Mucosa of descending colon (tissue), 3 donors: ENCODE results near the gene CLK3. TPM values are rescaled to one million over a fixed set of nuclear protein-coding genes. Genes with fewer than 3 reads are reported as not detected.

Source experiments
- ATAC-seq: fragments of 200-7000 bp; cut with Tn5 transposase; one replicate; pipeline ENCODE4 v1.9.1; 2020; ENCODE audit warnings: mild to moderate bottlenecking, moderate library complexity
- DNase-seq, 3 donors: peaks; one replicate each; pipeline ENCODE4 v3.0.0-alpha.2; 2020
- H3K36me3 ChIP-seq: fragments of 200-600 bp; one replicate; pipeline ENCODE4 v1.8.0; 2021; ENCODE audit warnings: low read depth, mild to moderate bottlenecking
- H3K4me1 ChIP-seq: fragments of 200-600 bp; one replicate; pipeline ENCODE4 v1.8.0; 2021; ENCODE audit warnings: low read depth, mild to moderate bottlenecking
- H3K4me3 ChIP-seq: fragments of 200-600 bp; one replicate; pipeline ENCODE4 v1.8.0; 2021; ENCODE audit warnings: mild to moderate bottlenecking
- H3K9me3 ChIP-seq: fragments of 200-600 bp; one replicate; pipeline ENCODE4 v1.8.0; 2021; ENCODE audit warnings: mild to moderate bottlenecking
- CTCF ChIP-seq: fragments of 200-600 bp; IDR thresholded peaks from one replicate; pipeline ENCODE4 v1.8.0; 2022; ENCODE audit warnings: antibody characterized with exemption, mild to moderate bottlenecking
- intact Hi-C, 2 donors: fragments of 100-400 bp; cut with DNase I in 1 of 2; cut with micrococcal nuclease in 1 of 2; formaldehyde crosslinking; loops; one replicate each; pipeline versions ENCODE4 v1.11.0 to v1.11.1; 2022; cut with DNase I, micrococcal nuclease
- total RNA-seq, 3 donors: library from RNA; stranded (reverse); fragmentation: NEBNext Ultra II Directional in 2 of 3; extraction: Animal tissue kit (Norgen Biotek cat#: 25700) in 2 of 3; gene quantifications; one replicate each; pipeline versions ENCODE4 v1.2.1 to v1.2.4, GENCODE V29; 2021 to 2023
- donor health status: DM: no; HTN: no; CAD: no; lungs with moderate emphysema.
- donor health status: DM: no; HTN: no; CAD: no.
- donor health status: DM: no; HTN: yes; CAD: no.

Gene CLK3
- total RNA-seq, 3 donors from 2014 or later = 92.7 to 120 (median 110) TPM

- ATAC-seq (no peak), DNase-seq (no peak)
- no peak for TF ChIP-seq CTCF
- Histone ChIP-seq H3K9me3 (no peaks in the 10 kb centered on the region), H3K36me3 (no peaks in the 10 kb centered on the region), H3K4me3 (no peak overlapping the region), H3K4me1 (peaks cover 8% of the 10 kb centered on the region)
- intact Hi-C loops = no loop called here
These were observed 11.6 kb upstream of the CLK3 start for GRCh38 chr15:74603789-74604705.

GRCh38 chr15:74604983-74605794, 10.4 kb upstream of the CLK3 start:
- Histone ChIP-seq H3K4me1 (no peaks in the 10 kb centered on the region), H3K4me3 (no peak overlapping the region), H3K36me3 (no peaks in the 10 kb centered on the region), H3K9me3 (no peaks in the 10 kb centered on the region)
- ATAC-seq (no peak), DNase-seq (no peak)
- no peak for TF ChIP-seq CTCF
- intact Hi-C loops = no loop called here

- Histone ChIP-seq H3K36me3 (no peaks in the 10 kb centered on the region), H3K4me3 (no peak overlapping the region), H3K9me3 (no peaks in the 10 kb centered on the region), H3K4me1 (no peaks in the 10 kb centered on the region)
- ATAC-seq (no peak), DNase-seq (no peak)
- intact Hi-C loops = no loop called here
- no peak for TF ChIP-seq CTCF
These were observed 9.9 kb upstream of the CLK3 start for GRCh38 chr15:74605795-74606150.

GRCh38 chr15:74608786-74609185, 6.8 kb upstream of the CLK3 start:
- Histone ChIP-seq H3K4me3 (no peak overlapping the region), H3K9me3 (no peaks in the 10 kb centered on the region), H3K4me1 (no peaks in the 10 kb centered on the region), H3K36me3 (no peaks in the 10 kb centered on the region)
- intact Hi-C loops = no loop called here
- DNase-seq = no peak
- TF ChIP-seq CTCF = no peak
- ATAC-seq = no peak

- TF ChIP-seq CTCF = no peak
- DNase-seq (no peak), ATAC-seq (no peak)
- intact Hi-C loops = no loop called here
- H3K4me1 ChIP-seq = no peaks in the 10 kb centered on the region
- H3K9me3 ChIP-seq = no peaks in the 10 kb centered on the region
- H3K36me3 ChIP-seq = no peaks in the 10 kb centered on the region
- no peak overlapping the region for H3K4me3 ChIP-seq
These were observed 5.7 kb upstream of the CLK3 start for GRCh38 chr15:74609938-74610301.
